Neuronal stem cell (in vitro differentiated cells): ENCODE results near the gene ALDH3A1.

ENCODE experiments used
- DNase-seq: peaks from one replicate; pipeline ENCODE4 v3.0.0-alpha.2; 2013; ENCODE audit warnings: low spot score
- H2AFZ ChIP-seq: one replicate; pipeline ENCODE4 v1.6.1; 2013; ENCODE audit warnings: mild to moderate bottlenecking, low read length, inconsistent platforms
- H2AK5ac ChIP-seq: 2 replicates; pipeline ENCODE4 v1.6.1; 2013; ENCODE audit warnings: low read depth, mild to moderate bottlenecking, inconsistent platforms, low read length, moderate library complexity, mixed read lengths
- H2BK120ac ChIP-seq: 2 replicates; pipeline ENCODE4 v1.6.1; 2013; ENCODE audit warnings: low read depth, mild to moderate bottlenecking, inconsistent platforms, low read length, moderate library complexity, mixed read lengths
- H2BK12ac ChIP-seq: one replicate; pipeline ENCODE4 v1.6.1; 2013; ENCODE audit warnings: low read length, inconsistent platforms
- H2BK15ac ChIP-seq: 2 replicates; pipeline ENCODE4 v1.6.1; 2013; ENCODE audit warnings: mild to moderate bottlenecking, low read length, inconsistent platforms, mixed read lengths
- H2BK5ac ChIP-seq: one replicate; pipeline ENCODE4 v1.6.1; 2013; ENCODE audit warnings: inconsistent platforms, mild to moderate bottlenecking, low read length, moderate library complexity
- H3K14ac ChIP-seq: one replicate; pipeline ENCODE4 v1.6.1; 2013; ENCODE audit warnings: low read length, inconsistent platforms
- H3K18ac ChIP-seq: 2 replicates; pipeline ENCODE4 v1.6.1; 2013; ENCODE audit warnings: low read length, inconsistent platforms
- H3K23ac ChIP-seq: 2 replicates; pipeline ENCODE4 v1.6.1; 2013; ENCODE audit warnings: low read depth, mild to moderate bottlenecking, mixed read lengths, low read length, inconsistent platforms; ENCODE audit not compliant: poor library complexity
- H3K27ac ChIP-seq: replicated peaks from 3 replicates; pipeline ENCODE4 v1.5.1; 2013; ENCODE audit warnings: low read length, inconsistent platforms
- H3K27me3 ChIP-seq, 3 experiments: 2 replicates each; pipeline ENCODE4 v1.6.1; 2013; ENCODE audit warnings: low read length in 3 of 3, mild to moderate bottlenecking in 2 of 3, inconsistent platforms in 1 of 3, low read depth in 1 of 3, mixed read lengths in 1 of 3, moderate library complexity in 1 of 3; ENCODE audit not compliant: control insufficient read depth in 3 of 3, insufficient read depth in 3 of 3
- H3K36me3 ChIP-seq, 2 donors: replicated peaks in 1 of 2; 2 replicates each; pipeline ENCODE4 v1.6.1; 2013; ENCODE audit warnings: low read length in 2 of 2; ENCODE audit not compliant: control insufficient read depth in 2 of 2, insufficient read depth in 2 of 2
- H3K4ac ChIP-seq: 2 replicates; pipeline ENCODE4 v1.6.1; 2013; ENCODE audit warnings: inconsistent platforms, mild to moderate bottlenecking, low read length, moderate library complexity
- H3K4me1 ChIP-seq, 2 donors: 1 replicate in 1 of 2; 2 replicates in 1 of 2; pipeline ENCODE4 v1.6.1; 2013; ENCODE audit warnings: low read length in 2 of 2, low read depth in 1 of 2; ENCODE audit not compliant: control insufficient read depth in 2 of 2, insufficient read depth in 1 of 2
- H3K4me2 ChIP-seq: one replicate; pipeline ENCODE4 v1.6.1; 2013; ENCODE audit warnings: mild to moderate bottlenecking, low read length, inconsistent platforms; ENCODE audit not compliant: insufficient read depth, poor library complexity, severe bottlenecking
- H3K4me3 ChIP-seq, 2 donors: 2 replicates each; pipeline ENCODE4 v1.5.1; 2013; ENCODE audit warnings: low read length in 2 of 2, mild to moderate bottlenecking in 2 of 2, inconsistent platforms in 1 of 2, moderate library complexity in 1 of 2
- H3K79me1 ChIP-seq: one replicate; pipeline ENCODE4 v1.6.1; 2013; ENCODE audit warnings: low read depth, mild to moderate bottlenecking, inconsistent platforms, low read length, moderate library complexity
- H3K9ac ChIP-seq: one replicate; pipeline ENCODE4 v1.6.1; 2013; ENCODE audit warnings: mild to moderate bottlenecking, low read depth, low read length, inconsistent platforms; ENCODE audit not compliant: poor library complexity
- H3K9me3 ChIP-seq, 2 donors: replicated peaks in 1 of 2; 2 replicates each; pipeline versions ENCODE3 to v1.6.1; 2013; ENCODE audit warnings: low read length in 2 of 2, mild to moderate bottlenecking in 2 of 2, inconsistent platforms in 1 of 2, low read depth in 1 of 2, mixed read lengths in 1 of 2, moderate library complexity in 1 of 2; ENCODE audit not compliant: control insufficient read depth in 2 of 2, insufficient read depth in 1 of 2
- H4K8ac ChIP-seq: one replicate; pipeline ENCODE4 v1.6.1; 2013; ENCODE audit warnings: low read depth, mild to moderate bottlenecking, inconsistent platforms, low read length, moderate library complexity
- H4K91ac ChIP-seq: one replicate; pipeline ENCODE4 v1.6.1; 2013; ENCODE audit warnings: low read length, low read depth, mild to moderate bottlenecking, inconsistent platforms; ENCODE audit not compliant: poor library complexity
- WGBS, 2 donors: extraction: QIAGEN DNeasy Blood & Tissue Kit; methylation state at CpG; one replicate each; pipeline ENCODE4 v1.1.7; 2013; ENCODE audit warnings: missing lambda C conversion rate in 2 of 2, mixed read lengths in 1 of 2; ENCODE audit not compliant: insufficient read length in 2 of 2, insufficient replicate concordance in 1 of 2; ENCODE audit errors: extremely low coverage in 2 of 2; 5-methylcytosine and 5-hydroxymethylcytosine counted together

The ALDH3A1 gene

DNA sequence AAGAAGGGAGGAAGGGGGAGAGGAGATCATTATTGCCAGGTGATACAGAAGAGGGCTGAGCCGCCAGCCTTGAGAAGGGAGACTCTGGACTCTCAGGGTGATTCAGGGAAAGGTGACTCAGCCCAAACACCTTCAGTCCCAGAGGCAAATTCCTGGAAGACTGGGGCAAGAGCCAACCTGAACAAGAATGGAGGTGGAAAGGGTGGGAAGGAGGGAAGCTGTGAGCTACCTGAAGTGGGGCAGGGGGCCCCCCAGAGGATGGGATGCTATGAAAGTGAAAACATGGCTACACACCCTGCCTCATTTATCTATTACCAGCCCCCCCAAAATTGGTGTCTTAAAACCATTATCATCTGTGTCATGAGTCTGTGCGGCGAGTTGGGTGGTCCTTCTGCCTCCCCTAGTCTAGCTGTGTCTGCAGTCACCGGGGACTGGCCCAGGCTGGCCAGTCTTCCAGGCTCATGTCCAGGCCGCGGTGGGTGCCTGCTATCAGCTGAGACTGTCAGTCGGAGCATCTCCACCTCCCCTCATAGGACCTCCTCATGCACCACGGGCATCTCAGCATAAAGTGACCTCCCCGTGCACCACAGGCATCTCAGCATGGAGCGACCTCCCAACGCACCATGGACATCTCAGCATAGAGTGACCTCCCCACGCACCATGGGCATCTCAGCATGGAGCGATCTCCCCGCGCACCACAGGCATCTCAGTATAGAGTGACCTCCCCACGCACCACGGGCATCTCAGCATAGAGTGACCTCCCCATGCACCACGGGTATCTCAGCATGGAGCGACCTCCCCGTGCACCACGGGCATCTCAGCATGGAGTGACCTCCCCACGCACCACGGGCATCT is 28.5 kb downstream of the ALDH3A1 start:
- H3K27ac ChIP-seq, result no peak overlapping the region
- H3K27me3 ChIP-seq, result peaks cover 0 to 20% (median 0%) of the 10 kb centered on the region in 3 experiments
- peak overlapping the region; percentile 42 for H2BK120ac ChIP-seq
- DNase-seq, result no peak
- H3K36me3 ChIP-seq, result no peaks in the 10 kb centered on the region
- H3K4me3 ChIP-seq, result no peak overlapping the region
- no CpG with 5 or more reads among the region's 23 CpGs for WGBS, 2 donors
- peak overlapping the region; percentile 95 for H3K14ac ChIP-seq
- no peaks in the 10 kb centered on the region for H3K9me3 ChIP-seq
- peaks cover 3 to 33% of the 10 kb centered on the region in 2 donors for H3K4me1 ChIP-seq
- no peak overlapping the region for H3K9ac ChIP-seq
- H4K91ac ChIP-seq, result no peak overlapping the region
- peak overlapping the region; percentile 61 for H2BK12ac ChIP-seq
- H3K4me2 ChIP-seq, result no peak overlapping the region
- peak overlapping the region; percentile 36 for H3K18ac ChIP-seq
- H2AK5ac ChIP-seq, result peak overlapping the region; percentile 60
- peak overlapping the region; percentile 62 for H2BK5ac ChIP-seq
- no peak overlapping the region for H2AFZ ChIP-seq
- H2BK15ac ChIP-seq, result no peak overlapping the region
- peak overlapping the region; percentile 53 for H4K8ac ChIP-seq
- H3K23ac ChIP-seq, result peak overlapping the region; percentile 61
- peaks cover 3% of the 10 kb centered on the region for H3K79me1 ChIP-seq
- no peak overlapping the region for H3K4ac ChIP-seq

GRCh38 chr17:19718613-19719354 is 29.3 kb downstream of the ALDH3A1 start:
- H2AFZ ChIP-seq, result no peak overlapping the region
- no peak overlapping the region for H3K9ac ChIP-seq
- no peak for DNase-seq
- WGBS, 2 donors, result no CpG with 5 or more reads among the region's 18 CpGs
- peaks cover 3 to 33% of the 10 kb centered on the region in 2 donors for H3K4me1 ChIP-seq
- no peak overlapping the region for H2BK5ac ChIP-seq
- H3K9me3 ChIP-seq, result no peaks in the 10 kb centered on the region
- H3K79me1 ChIP-seq, result peaks cover 3% of the 10 kb centered on the region
- H3K36me3 ChIP-seq, result no peaks in the 10 kb centered on the region
- no peak overlapping the region for H3K4me3 ChIP-seq
- H2BK15ac ChIP-seq, result no peak overlapping the region
- peak overlapping the region; percentile 16 for H4K91ac ChIP-seq
- no peak overlapping the region for H3K27ac ChIP-seq
- H3K27me3 ChIP-seq, result peaks cover 0 to 20% (median 0%) of the 10 kb centered on the region in 3 experiments
- H3K18ac ChIP-seq, result peak overlapping the region; percentile 32
- H3K14ac ChIP-seq, result no peak overlapping the region
- peak overlapping the region; percentile 25 for H3K23ac ChIP-seq
- H2BK120ac ChIP-seq, result peak overlapping the region; percentile 26
- no peak overlapping the region for H3K4me2 ChIP-seq
- no peak overlapping the region for H2BK12ac ChIP-seq
- H4K8ac ChIP-seq, result no peak overlapping the region
- peak overlapping the region; percentile 4 for H2AK5ac ChIP-seq
- no peak overlapping the region for H3K4ac ChIP-seq

DNA sequence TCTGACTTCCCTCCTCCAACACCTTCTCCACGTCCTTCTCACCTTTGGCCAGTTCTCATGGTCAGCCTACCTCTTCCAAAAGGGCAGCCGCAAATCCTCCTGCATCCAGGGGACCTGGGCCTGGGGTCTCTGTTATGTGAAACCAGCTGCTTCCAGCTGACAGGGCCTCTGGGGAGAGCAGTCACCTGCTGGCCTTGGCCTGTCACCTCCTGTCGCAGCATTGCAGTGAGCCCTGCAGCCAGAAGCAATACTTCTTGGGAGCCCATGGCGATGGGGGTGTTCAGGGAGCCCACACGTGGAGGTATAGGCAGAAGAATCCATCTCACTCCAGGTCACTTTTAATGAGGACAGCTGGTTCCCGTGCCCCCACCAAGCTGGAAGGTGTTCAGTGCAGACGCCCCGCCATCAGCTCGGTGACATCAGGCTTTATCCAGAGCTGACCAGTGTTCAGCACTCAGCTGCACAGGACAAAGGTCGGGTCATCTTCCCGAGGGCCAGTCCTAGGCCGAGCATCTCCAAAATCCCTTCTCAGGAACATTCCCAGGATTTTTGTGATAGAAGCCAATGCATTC is 30.0 kb downstream of the ALDH3A1 start:
- H3K9me3 ChIP-seq, result no peaks in the 10 kb centered on the region
- H3K4me1 ChIP-seq, result peaks cover 3 to 33% of the 10 kb centered on the region in 2 donors
- no peaks in the 10 kb centered on the region for H3K36me3 ChIP-seq
- peak overlapping the region; percentile 39 for H3K18ac ChIP-seq
- no peak overlapping the region for H3K27ac ChIP-seq
- no peak overlapping the region for H4K8ac ChIP-seq
- no peak overlapping the region for H2BK12ac ChIP-seq
- H3K4ac ChIP-seq, result no peak overlapping the region
- no peak overlapping the region for H2BK5ac ChIP-seq
- DNase-seq, result no peak
- H2AFZ ChIP-seq, result no peak overlapping the region
- peaks cover 3% of the 10 kb centered on the region for H3K79me1 ChIP-seq
- no peak overlapping the region for H3K23ac ChIP-seq
- WGBS, 2 donors, result no CpG with 5 or more reads among the region's 12 CpGs
- no peak overlapping the region for H4K91ac ChIP-seq
- no peak overlapping the region for H2BK15ac ChIP-seq
- H3K4me3 ChIP-seq, result no peak overlapping the region
- H3K9ac ChIP-seq, result no peak overlapping the region
- no peak overlapping the region for H3K4me2 ChIP-seq
- H3K27me3 ChIP-seq, result peaks cover 0 to 20% (median 0%) of the 10 kb centered on the region in 3 experiments
- peak overlapping the region; percentile 4 for H2AK5ac ChIP-seq
- no peak overlapping the region for H2BK120ac ChIP-seq
- no peak overlapping the region for H3K14ac ChIP-seq
